ENCODE data around the gene PHF20.
A peak's percentile ranks its signal among the peaks of the same experiment; 100 is the strongest.

PHF20 gene

GRCh38 chr20:35952480-35953386 lies 180.9 kb downstream of the PHF20 start:
- no peak overlapping the region for H4K8ac ChIP-seq (ENCODE audit: low read depth, low read length)
- H3K18ac ChIP-seq (ENCODE audit: low read length) = no peak overlapping the region
- H3K9ac ChIP-seq (ENCODE audit: low read depth, low read length, poor library complexity) = no peak overlapping the region
- H2BK15ac ChIP-seq (ENCODE audit: low read length) = no peak overlapping the region
- H2BK5ac ChIP-seq (ENCODE audit: low read length) = no peak overlapping the region
- peaks cover 3 to 44% of the 10 kb centered on the region in 2 donors for H3K36me3 ChIP-seq (replicated peaks in 1 of 2; ENCODE audit: control insufficient read depth in 2 of 2, insufficient read depth in 2 of 2, low read length in 2 of 2)
- no peak overlapping the region for H3K27ac ChIP-seq (replicated peaks; ENCODE audit: low read length)
- no peak overlapping the region for H3K14ac ChIP-seq (ENCODE audit: low read length)
- H3K4me2 ChIP-seq (ENCODE audit: insufficient read depth, low read length, poor library complexity, severe bottlenecking) = peak overlapping the region; percentile 76
- no peak overlapping the region for H2AK5ac ChIP-seq (ENCODE audit: low read depth, low read length)
- H2BK12ac ChIP-seq (ENCODE audit: low read length) = no peak overlapping the region
- WGBS, 2 donors (ENCODE audit: extremely low coverage in 2 of 2, insufficient read length in 2 of 2, insufficient replicate concordance in 1 of 2) = no CpG with 5 or more reads among the region's 6 CpGs
- H3K23ac ChIP-seq (ENCODE audit: low read depth, low read length, poor library complexity) = no peak overlapping the region
- no peak overlapping the region for H2BK120ac ChIP-seq (ENCODE audit: low read depth, low read length)
- H2AFZ ChIP-seq (ENCODE audit: low read length) = peak overlapping the region; percentile 87
- no peak overlapping the region for H3K4ac ChIP-seq (ENCODE audit: low read length)
- peak overlapping the region; percentile 89 to 93 for H3K4me3 ChIP-seq (ENCODE audit: low read length in 2 of 2)
- H3K4me1 ChIP-seq (ENCODE audit: control insufficient read depth in 2 of 2, insufficient read depth in 1 of 2, low read depth in 1 of 2, low read length in 2 of 2) = peaks cover 2% of the 10 kb centered on the region in 2 donors
- H3K9me3 ChIP-seq (replicated peaks in 1 of 2; ENCODE audit: control insufficient read depth in 2 of 2, insufficient read depth in 1 of 2, low read depth in 1 of 2, low read length in 2 of 2) = no peaks in the 10 kb centered on the region
- H3K27me3 ChIP-seq (ENCODE audit: control insufficient read depth in 3 of 3, insufficient read depth in 3 of 3, low read depth in 1 of 3, low read length in 3 of 3) = no peaks in the 10 kb centered on the region
- no peak for DNase-seq (ENCODE audit: low spot score)
- peaks cover 2% of the 10 kb centered on the region for H3K79me1 ChIP-seq (ENCODE audit: low read depth, low read length)
- no peak overlapping the region for H4K91ac ChIP-seq (ENCODE audit: low read depth, low read length, poor library complexity)

GRCh38 chr20:35953387-35954199 lies 181.8 kb downstream of the PHF20 start:
- no peaks in the 10 kb centered on the region for H3K27me3 ChIP-seq (ENCODE audit: control insufficient read depth in 3 of 3, insufficient read depth in 3 of 3, low read depth in 1 of 3, low read length in 3 of 3)
- H3K27ac ChIP-seq (replicated peaks; ENCODE audit: low read length) = peak overlapping the region; percentile 99
- no peak overlapping the region for H3K4ac ChIP-seq (ENCODE audit: low read length)
- H3K4me3 ChIP-seq (ENCODE audit: low read length in 2 of 2) = peak overlapping the region; percentile 89 to 93
- H3K79me1 ChIP-seq (ENCODE audit: low read depth, low read length) = peaks cover 2% of the 10 kb centered on the region
- H3K9me3 ChIP-seq (replicated peaks in 1 of 2; ENCODE audit: control insufficient read depth in 2 of 2, insufficient read depth in 1 of 2, low read depth in 1 of 2, low read length in 2 of 2) = no peaks in the 10 kb centered on the region
- no CpG with 5 or more reads among the region's 65 CpGs for WGBS, 2 donors (ENCODE audit: extremely low coverage in 2 of 2, insufficient read length in 2 of 2, insufficient replicate concordance in 1 of 2)
- H3K23ac ChIP-seq (ENCODE audit: low read depth, low read length, poor library complexity) = peak overlapping the region; percentile 99
- peaks cover 2 to 36% of the 10 kb centered on the region in 2 donors for H3K36me3 ChIP-seq (replicated peaks in 1 of 2; ENCODE audit: control insufficient read depth in 2 of 2, insufficient read depth in 2 of 2, low read length in 2 of 2)
- no peak overlapping the region for H4K8ac ChIP-seq (ENCODE audit: low read depth, low read length)
- peak overlapping the region; percentile 92 for H2BK15ac ChIP-seq (ENCODE audit: low read length)
- H3K14ac ChIP-seq (ENCODE audit: low read length) = peak overlapping the region; percentile 63
- peak overlapping the region; percentile 76 for H3K4me2 ChIP-seq (ENCODE audit: insufficient read depth, low read length, poor library complexity, severe bottlenecking)
- peak overlapping the region; percentile 96 for H2BK120ac ChIP-seq (ENCODE audit: low read depth, low read length)
- no peak overlapping the region for H4K91ac ChIP-seq (ENCODE audit: low read depth, low read length, poor library complexity)
- peak overlapping the region; percentile 99 for H3K9ac ChIP-seq (ENCODE audit: low read depth, low read length, poor library complexity)
- peak overlapping the region; percentile 97 for H2BK5ac ChIP-seq (ENCODE audit: low read length)
- H3K18ac ChIP-seq (ENCODE audit: low read length) = peak overlapping the region; percentile 98
- H2BK12ac ChIP-seq (ENCODE audit: low read length) = no peak overlapping the region
- H3K4me1 ChIP-seq (ENCODE audit: control insufficient read depth in 2 of 2, insufficient read depth in 1 of 2, low read depth in 1 of 2, low read length in 2 of 2) = peaks cover 2% of the 10 kb centered on the region in 2 donors
- H2AFZ ChIP-seq (ENCODE audit: low read length) = peak overlapping the region; percentile 87
- DNase-seq (ENCODE audit: low spot score) = no peak
- H2AK5ac ChIP-seq (ENCODE audit: low read depth, low read length) = peak overlapping the region; percentile 95

GRCh38 chr20:35954200-35954906 lies 182.5 kb downstream of the PHF20 start, which contains the start of gene SCAND1:
Gene SCAND1 (minus strand): TSS chr20:35954502. CDS start chr20:35954284, 218 bp downstream.
- H3K79me1 ChIP-seq (ENCODE audit: low read depth, low read length) = peaks cover 2% of the 10 kb centered on the region
- H3K4me1 ChIP-seq (ENCODE audit: control insufficient read depth in 2 of 2, insufficient read depth in 1 of 2, low read depth in 1 of 2, low read length in 2 of 2) = peaks cover 2% of the 10 kb centered on the region in 2 donors
- H3K9me3 ChIP-seq (replicated peaks in 1 of 2; ENCODE audit: control insufficient read depth in 2 of 2, insufficient read depth in 1 of 2, low read depth in 1 of 2, low read length in 2 of 2) = no peaks in the 10 kb centered on the region
- peak within 1 kb of the TSS; percentile 97 for H2BK5ac ChIP-seq (ENCODE audit: low read length)
- H4K91ac ChIP-seq (ENCODE audit: low read depth, low read length, poor library complexity) = no peak within 1 kb of the TSS
- no peak within 1 kb of the TSS for H4K8ac ChIP-seq (ENCODE audit: low read depth, low read length)
- no peak within 1 kb of the TSS for H3K4ac ChIP-seq (ENCODE audit: low read length)
- peaks cover 2 to 28% of the 10 kb centered on the region in 2 donors for H3K36me3 ChIP-seq (replicated peaks in 1 of 2; ENCODE audit: control insufficient read depth in 2 of 2, insufficient read depth in 2 of 2, low read length in 2 of 2)
- peak within 1 kb of the TSS; percentile 98 for H3K18ac ChIP-seq (ENCODE audit: low read length)
- H3K4me2 ChIP-seq (ENCODE audit: insufficient read depth, low read length, poor library complexity, severe bottlenecking) = peak within 1 kb of the TSS; percentile 76
- H2BK12ac ChIP-seq (ENCODE audit: low read length) = peak within 1 kb of the TSS; percentile 49
- H3K4me3 ChIP-seq (ENCODE audit: low read length in 2 of 2) = peak within 1 kb of the TSS; percentile 89 to 93
- DNase-seq (ENCODE audit: low spot score) = peak; percentile 97
- H2AFZ ChIP-seq (ENCODE audit: low read length) = peak within 1 kb of the TSS; percentile 87
- peak within 1 kb of the TSS; percentile 99 for H3K27ac ChIP-seq (replicated peaks; ENCODE audit: low read length)
- H2BK15ac ChIP-seq (ENCODE audit: low read length) = peak within 1 kb of the TSS; percentile 92
- peak within 1 kb of the TSS; percentile 99 for H3K9ac ChIP-seq (ENCODE audit: low read depth, low read length, poor library complexity)
- H3K14ac ChIP-seq (ENCODE audit: low read length) = peak within 1 kb of the TSS; percentile 63
- H2AK5ac ChIP-seq (ENCODE audit: low read depth, low read length) = peak within 1 kb of the TSS; percentile 95
- no peaks in the 10 kb centered on the region for H3K27me3 ChIP-seq (ENCODE audit: control insufficient read depth in 3 of 3, insufficient read depth in 3 of 3, low read depth in 1 of 3, low read length in 3 of 3)
- whole genome bisulfite sequencing, 2 donors (ENCODE audit: extremely low coverage in 2 of 2, insufficient read length in 2 of 2, insufficient replicate concordance in 1 of 2) = no CpG with 5 or more reads among the region's 76 CpGs
- H2BK120ac ChIP-seq (ENCODE audit: low read depth, low read length) = peak within 1 kb of the TSS; percentile 96
- peak within 1 kb of the TSS; percentile 99 for H3K23ac ChIP-seq (ENCODE audit: low read depth, low read length, poor library complexity)

Measured in neuronal stem cell (in vitro differentiated cells).